HUES6 (cell line): ENCODE measurements around the gene SHKBP1.
"Not testable (repeated sequence)": the region's sequence is repeated elsewhere in the genome, so short reads cannot be mapped to it uniquely, and the experiment has no call there.

Source experiments
- H3K27ac ChIP-seq: 2 replicates; pipeline ENCODE4 v1.7.0; 2013; ENCODE audit warnings: low read depth, mild to moderate bottlenecking, low read length, inconsistent platforms
- H3K27me3 ChIP-seq: 2 replicates; pipeline ENCODE4 v1.6.1; 2013; ENCODE audit warnings: low read length; ENCODE audit not compliant: control insufficient read depth, insufficient read depth
- H3K36me3 ChIP-seq: 2 replicates; pipeline ENCODE4 v1.6.1; 2013; ENCODE audit warnings: low read length; ENCODE audit not compliant: control insufficient read depth, insufficient read depth
- H3K4me1 ChIP-seq: 2 replicates; pipeline ENCODE4 v1.6.1; 2013; ENCODE audit warnings: low read length; ENCODE audit not compliant: control insufficient read depth, insufficient read depth
- H3K4me3 ChIP-seq: 2 replicates; pipeline ENCODE4 v1.5.1; 2013; ENCODE audit warnings: low read depth, low read length
- H3K9ac ChIP-seq: one replicate; pipeline ENCODE4 v1.6.1; 2013; ENCODE audit warnings: mild to moderate bottlenecking, low read length
- H3K9me3 ChIP-seq: 2 replicates; pipeline ENCODE4 v1.6.1; 2013; ENCODE audit warnings: low read depth, low read length; ENCODE audit not compliant: control insufficient read depth, insufficient read depth

SHKBP1 gene

DNA sequence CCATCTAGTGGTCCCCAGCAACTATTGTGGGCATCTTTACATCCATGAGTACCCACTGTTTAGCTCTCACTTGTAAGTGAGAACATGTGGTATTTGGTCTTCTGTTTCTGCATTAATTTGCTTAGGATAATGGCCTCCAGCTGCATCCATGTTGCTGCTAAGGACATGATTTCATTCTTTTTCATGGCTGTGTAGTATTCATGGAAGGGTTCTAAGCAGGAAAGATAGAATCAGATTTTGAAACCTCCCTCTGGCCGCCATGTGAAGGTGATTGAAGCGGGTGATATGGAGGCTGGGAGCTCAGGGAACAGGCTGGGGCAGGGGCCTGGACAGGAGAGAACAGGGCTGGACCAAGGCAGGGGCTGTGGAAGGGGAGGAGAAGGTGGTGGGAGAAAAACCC is 44.6 kb downstream of the SHKBP1 start:
- H3K4me1 ChIP-seq, result peaks cover 12% of the 10 kb centered on the region; the same call in 1 of the 2 replicates
- peaks cover 47% of the 10 kb centered on the region for H3K36me3 ChIP-seq
- no peak overlapping the region for H3K4me3 ChIP-seq
- no peak overlapping the region for H3K27ac ChIP-seq
- H3K27me3 ChIP-seq, result no peaks in the 10 kb centered on the region
- no peaks in the 10 kb centered on the region for H3K9me3 ChIP-seq
- H3K9ac ChIP-seq, result no peak overlapping the region

DNA sequence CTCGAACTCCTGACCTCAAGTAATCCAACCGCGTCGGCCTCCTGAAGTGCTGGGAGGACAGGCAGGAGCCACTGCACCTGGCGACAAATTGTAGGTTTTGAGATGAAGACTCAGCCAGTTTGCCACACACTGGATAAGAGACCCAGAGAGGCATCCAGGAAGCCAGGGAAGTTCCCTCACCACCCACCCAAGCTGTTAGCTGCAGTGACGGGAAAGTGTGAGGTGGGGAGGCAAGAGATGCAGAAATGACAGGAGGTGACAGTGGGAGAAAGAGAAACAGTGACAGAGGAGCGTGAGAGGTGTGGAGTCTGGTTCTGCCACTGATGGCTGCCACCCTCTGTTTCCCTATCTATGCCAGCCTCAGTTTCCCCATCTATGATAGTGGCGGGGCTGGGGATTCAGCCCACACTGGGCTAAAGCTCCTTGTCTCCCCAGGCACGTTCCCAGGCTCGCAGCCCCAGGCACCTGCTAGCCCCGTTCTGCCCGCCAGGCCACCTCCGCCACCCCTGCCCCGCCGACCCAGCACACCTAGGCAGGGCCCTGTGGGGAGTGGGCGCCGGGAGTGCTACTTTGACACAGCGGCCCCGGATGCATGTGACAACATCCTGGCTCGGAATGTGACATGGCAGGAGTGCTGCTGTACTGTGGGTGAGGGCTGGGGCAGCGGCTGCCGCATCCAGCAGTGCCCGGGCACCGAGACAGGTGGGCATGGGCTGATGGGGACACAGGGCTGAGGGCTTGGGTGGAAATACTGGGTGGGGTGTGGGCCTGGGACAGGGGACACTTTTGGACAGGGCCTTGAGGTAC is 45.5 kb downstream of the SHKBP1 start:
- H3K36me3 ChIP-seq, result peaks cover 50% of the 10 kb centered on the region
- H3K9me3 ChIP-seq, result no peaks in the 10 kb centered on the region
- no peak overlapping the region for H3K4me3 ChIP-seq
- H3K4me1 ChIP-seq, result peaks cover 12% of the 10 kb centered on the region; the same call in 1 of the 2 replicates
- H3K27ac ChIP-seq, result no peak overlapping the region
- no peak overlapping the region for H3K9ac ChIP-seq
- no peaks in the 10 kb centered on the region for H3K27me3 ChIP-seq

DNA sequence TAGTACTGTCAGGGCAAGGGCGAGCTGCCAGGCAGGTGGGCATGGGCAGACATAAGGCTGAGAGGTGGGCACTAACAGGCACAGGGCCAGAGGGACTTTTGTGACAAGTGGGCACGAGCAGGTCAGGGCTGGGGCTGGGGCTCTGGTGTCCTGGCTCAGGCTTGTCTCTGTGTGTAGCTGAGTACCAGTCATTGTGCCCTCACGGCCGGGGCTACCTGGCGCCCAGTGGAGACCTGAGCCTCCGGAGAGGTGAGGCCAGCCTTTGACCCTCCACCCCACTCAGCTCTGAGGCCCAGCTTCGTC is 46.1 kb downstream of the SHKBP1 start:
- Histone ChIP-seq H3K27me3 (no peaks in the 10 kb centered on the region), H3K4me1 (peaks cover 12% of the 10 kb centered on the region; the same call in 1 of the 2 replicates), H3K36me3 (peaks cover 56% of the 10 kb centered on the region), H3K27ac (no peak overlapping the region), H3K9me3 (no peaks in the 10 kb centered on the region), H3K9ac (no peak overlapping the region), H3K4me3 (no peak overlapping the region)

DNA sequence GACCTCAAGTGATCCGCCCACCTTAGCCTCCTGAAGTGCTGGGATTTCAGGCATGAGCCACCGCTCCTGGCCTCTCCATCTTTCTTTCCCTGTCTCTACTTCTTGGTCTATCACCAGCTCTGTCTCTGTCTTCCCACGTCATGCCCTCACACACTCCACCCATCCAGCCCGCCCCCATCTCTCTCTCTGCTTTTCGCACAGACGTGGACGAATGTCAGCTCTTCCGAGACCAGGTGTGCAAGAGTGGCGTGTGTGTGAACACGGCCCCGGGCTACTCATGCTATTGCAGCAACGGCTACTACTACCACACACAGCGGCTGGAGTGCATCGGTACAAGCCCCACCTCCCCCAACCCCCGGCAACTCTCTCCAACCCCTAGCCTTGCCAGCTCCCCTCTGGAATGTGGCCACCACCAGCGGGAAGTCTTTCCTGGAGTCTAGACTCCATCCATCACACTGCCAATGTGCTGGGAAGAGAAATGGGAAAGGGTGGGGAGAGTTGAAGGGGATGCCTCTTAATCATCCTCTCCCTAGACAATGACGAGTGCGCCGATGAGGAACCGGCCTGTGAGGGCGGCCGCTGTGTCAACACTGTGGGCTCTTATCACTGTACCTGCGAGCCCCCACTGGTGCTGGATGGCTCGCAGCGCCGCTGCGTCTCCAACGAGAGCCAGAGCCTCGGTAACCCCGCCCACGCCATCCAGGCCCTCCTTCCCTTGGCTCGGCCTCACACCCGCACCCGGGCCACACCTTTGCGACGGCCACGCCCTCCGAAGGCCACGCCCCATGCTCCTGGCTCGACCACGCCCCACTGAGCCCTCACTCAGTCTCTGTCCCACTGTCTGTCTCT is 47.0 kb downstream of the SHKBP1 start:
- H3K27me3 ChIP-seq, result no peaks in the 10 kb centered on the region
- peak overlapping the region; percentile 43 for H3K4me3 ChIP-seq
- H3K36me3 ChIP-seq, result peaks cover 60% of the 10 kb centered on the region
- peaks cover 12% of the 10 kb centered on the region; the same call in 1 of the 2 replicates for H3K4me1 ChIP-seq
- H3K27ac ChIP-seq, result no peak overlapping the region
- no peaks in the 10 kb centered on the region for H3K9me3 ChIP-seq
- H3K9ac ChIP-seq, result peak overlapping the region; percentile 52

DNA sequence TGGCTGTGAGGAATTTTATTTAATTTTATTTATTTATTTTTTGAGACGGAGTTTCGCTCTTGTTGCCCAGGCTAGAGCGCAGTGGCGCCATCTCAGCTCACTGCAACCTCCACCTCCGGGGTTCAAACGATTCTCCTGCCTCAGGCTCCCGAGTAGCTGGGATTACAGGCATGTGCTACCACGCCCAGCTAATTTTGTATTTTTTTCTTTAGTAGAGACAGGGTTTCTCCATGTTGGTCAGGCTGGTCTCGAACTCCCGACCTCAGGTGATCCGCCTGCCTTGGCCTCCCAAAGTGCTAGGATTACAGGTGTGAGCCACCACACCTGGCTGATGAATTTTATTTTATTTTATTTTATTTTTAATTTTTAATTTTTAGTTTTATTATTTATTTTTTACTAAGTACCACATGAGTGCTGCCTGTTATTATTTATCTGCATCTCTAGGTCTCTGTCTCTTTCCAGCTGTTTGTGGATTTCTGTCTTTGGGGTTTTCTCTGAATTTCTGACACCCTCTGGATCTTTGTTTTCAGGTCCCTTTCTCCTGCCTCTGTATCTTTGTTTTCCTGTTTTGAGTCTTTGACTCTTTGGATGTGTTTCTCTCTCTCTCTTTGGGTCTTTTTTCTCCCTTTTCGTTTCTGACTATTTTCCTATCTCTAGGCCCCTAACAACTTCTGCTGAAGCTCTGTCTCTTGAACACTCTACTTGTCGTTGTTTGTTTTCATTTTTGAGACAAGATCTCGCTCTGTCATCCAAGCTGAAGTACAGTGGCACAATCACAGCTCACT is 47.9 kb downstream of the SHKBP1 start:
- Histone ChIP-seq H3K4me1 (peaks cover 12% of the 10 kb centered on the region; the same call in 1 of the 2 replicates), H3K36me3 (peaks cover 53% of the 10 kb centered on the region)
- not testable (repeated sequence) for H3K9ac ChIP-seq, H3K4me3 ChIP-seq, H3K9me3 ChIP-seq, H3K27ac ChIP-seq, H3K27me3 ChIP-seq

DNA sequence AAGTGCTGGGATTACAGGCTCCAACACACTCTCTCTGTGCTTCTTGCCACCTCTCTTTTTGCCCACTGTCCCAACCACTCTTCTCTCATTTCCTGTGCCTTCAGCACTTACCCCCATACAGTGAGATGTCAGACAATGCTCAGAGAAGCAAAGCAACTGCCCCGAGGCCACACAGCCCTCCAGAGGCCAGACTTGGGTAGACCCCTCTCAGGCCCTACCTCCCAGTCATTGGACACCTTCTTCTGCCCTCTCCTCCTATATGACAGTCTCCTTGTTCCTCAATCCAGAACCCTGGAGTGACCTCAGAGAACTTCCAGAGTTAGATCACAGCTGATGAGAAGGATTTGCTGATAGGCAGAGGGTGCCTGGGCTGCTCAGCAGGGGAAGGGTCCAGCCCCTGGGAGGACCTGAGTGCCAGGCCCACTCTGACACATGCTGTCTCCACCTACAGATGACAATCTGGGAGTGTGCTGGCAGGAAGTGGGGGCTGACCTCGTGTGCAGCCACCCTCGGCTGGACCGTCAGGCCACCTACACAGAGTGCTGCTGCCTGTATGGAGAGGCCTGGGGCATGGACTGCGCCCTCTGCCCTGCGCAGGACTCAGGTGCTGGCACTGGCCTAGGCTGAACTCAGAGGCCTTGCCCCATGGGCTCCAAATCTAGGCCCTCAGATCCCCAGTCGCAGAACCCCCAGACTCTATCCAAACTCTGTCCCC is 48.9 kb downstream of the SHKBP1 start:
- Histone ChIP-seq H3K4me1 (peaks cover 12% of the 10 kb centered on the region; the same call in 1 of the 2 replicates), H3K27ac (no peak overlapping the region), H3K4me3 (no peak overlapping the region), H3K9ac (no peak overlapping the region), H3K9me3 (no peaks in the 10 kb centered on the region), H3K27me3 (no peaks in the 10 kb centered on the region), H3K36me3 (peaks cover 48% of the 10 kb centered on the region)

DNA sequence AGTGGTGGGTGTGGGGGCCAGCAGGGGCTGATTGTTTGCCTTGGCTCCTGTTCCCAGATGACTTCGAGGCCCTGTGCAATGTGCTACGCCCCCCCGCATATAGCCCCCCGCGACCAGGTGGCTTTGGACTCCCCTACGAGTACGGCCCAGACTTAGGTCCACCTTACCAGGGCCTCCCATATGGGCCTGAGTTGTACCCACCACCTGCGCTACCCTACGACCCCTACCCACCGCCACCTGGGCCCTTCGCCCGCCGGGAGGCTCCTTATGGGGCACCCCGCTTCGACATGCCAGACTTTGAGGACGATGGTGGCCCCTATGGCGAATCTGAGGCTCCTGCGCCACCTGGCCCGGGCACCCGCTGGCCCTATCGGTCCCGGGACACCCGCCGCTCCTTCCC is 50.2 kb downstream of the SHKBP1 start:
- no peaks in the 10 kb centered on the region for H3K27me3 ChIP-seq
- no peak overlapping the region for H3K9ac ChIP-seq
- H3K27ac ChIP-seq, result no peak overlapping the region
- H3K36me3 ChIP-seq, result peaks cover 40% of the 10 kb centered on the region
- H3K4me1 ChIP-seq, result peaks cover 23% of the 10 kb centered on the region
- no peak overlapping the region for H3K4me3 ChIP-seq
- no peaks in the 10 kb centered on the region for H3K9me3 ChIP-seq

DNA sequence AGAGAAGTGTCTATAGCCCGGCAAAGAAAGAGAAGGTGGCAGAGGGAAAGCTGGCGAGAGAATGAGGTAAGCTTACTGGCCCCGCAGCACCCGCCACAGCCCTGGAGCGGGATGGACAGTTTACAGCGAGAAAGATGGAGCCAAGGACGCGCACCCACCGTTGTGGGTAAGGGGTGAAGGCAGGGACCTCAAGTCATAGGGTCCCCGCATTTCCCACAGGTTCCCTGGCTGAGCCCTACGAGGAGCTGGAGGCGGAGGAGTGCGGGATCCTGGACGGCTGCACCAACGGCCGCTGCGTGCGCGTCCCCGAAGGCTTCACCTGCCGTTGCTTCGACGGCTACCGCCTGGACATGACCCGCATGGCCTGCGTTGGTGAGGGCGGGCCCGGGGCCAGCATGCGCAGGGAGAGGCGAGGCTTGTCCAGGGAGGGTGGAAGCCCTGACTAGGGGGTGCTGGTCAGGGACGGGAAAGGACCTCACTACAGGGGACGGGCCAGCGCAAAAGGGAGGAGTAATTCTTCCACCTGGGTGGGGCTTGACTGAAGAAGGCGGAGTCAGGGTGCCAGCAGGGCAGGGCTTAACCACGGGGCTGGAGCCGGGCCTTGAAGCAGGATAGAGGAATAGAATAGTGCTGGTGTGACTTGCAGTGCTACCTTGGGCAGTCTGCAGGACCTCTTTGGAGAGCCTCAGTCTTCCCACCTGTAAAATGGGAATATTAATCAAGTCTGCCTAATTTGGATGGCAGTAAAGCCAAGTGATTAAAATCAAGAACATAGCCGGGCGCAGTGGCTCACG is 51.0 kb downstream of the SHKBP1 start:
- Histone ChIP-seq H3K27ac (no peak overlapping the region), H3K4me3 (no peak overlapping the region), H3K36me3 (peaks cover 34% of the 10 kb centered on the region), H3K9ac (no peak overlapping the region), H3K27me3 (no peaks in the 10 kb centered on the region), H3K9me3 (no peaks in the 10 kb centered on the region), H3K4me1 (peaks cover 25% of the 10 kb centered on the region)

DNA sequence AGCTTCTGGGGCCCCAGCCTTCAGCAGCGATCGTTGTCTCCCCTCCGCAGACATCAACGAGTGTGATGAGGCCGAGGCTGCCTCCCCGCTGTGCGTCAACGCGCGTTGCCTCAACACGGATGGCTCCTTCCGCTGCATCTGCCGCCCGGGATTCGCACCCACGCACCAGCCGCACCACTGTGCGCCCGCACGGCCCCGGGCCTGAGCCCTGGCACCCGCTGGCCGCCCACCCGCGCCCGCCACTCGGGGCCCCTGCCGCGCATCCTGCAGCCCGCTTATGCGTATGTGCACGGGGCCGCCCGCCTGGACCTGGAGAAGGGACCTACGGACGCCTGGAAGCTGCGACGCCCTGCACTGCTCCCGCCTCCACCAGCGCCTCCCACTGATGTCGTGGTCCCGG is 52.7 kb downstream of the SHKBP1 start:
- peaks cover 31% of the 10 kb centered on the region for H3K36me3 ChIP-seq
- H3K9me3 ChIP-seq, result no peaks in the 10 kb centered on the region
- no peak overlapping the region for H3K27ac ChIP-seq
- no peak overlapping the region for H3K4me3 ChIP-seq
- no peak overlapping the region for H3K9ac ChIP-seq
- H3K4me1 ChIP-seq, result peaks cover 30% of the 10 kb centered on the region
- peaks cover 8% of the 10 kb centered on the region for H3K27me3 ChIP-seq
